Measurements from ENCODE around the gene CLIC4.

GRCh38 chr1:24803220-24803619 lies 58.0 kb downstream of the CLIC4 start:
- no peak for TF ChIP-seq CTCF (IDR thresholded peaks at IDR 0.05; ENCODE audit: low read depth, low read length)
- TF ChIP-seq EZH2phosphoT487 (IDR thresholded peaks at IDR 0.05; ENCODE audit: low read depth): no peak

Measured in OCI-LY3 (cell line).